Keratinocyte (primary cell): ENCODE measurements around the gene WDR93. TPM values are rescaled to one million over a fixed set of nuclear protein-coding genes. Genes with fewer than 3 reads are reported as not detected.

Experiments
- DNase-seq: peaks from one replicate; pipeline ENCODE4 v3.0.0-alpha.2; 2011; ENCODE audit warnings: low read depth, missing footprints, low spot score
- FAIRE-seq: peaks from 2 replicates; lab custom pipeline; 2011; peaks lifted over from hg19 to GRCh38; lab: Jason Lieb, UNC
- H2AFZ ChIP-seq: 2 replicates; pipeline ENCODE4 v1.6.0; 2012; ENCODE audit warnings: low read length, control low read depth, inconsistent platforms; ENCODE audit not compliant: control insufficient read depth
- H3K27ac ChIP-seq: 2 replicates; pipeline ENCODE4 v1.5.1; 2011; ENCODE audit warnings: low read length; ENCODE audit not compliant: control insufficient read depth, insufficient read depth
- H3K27me3 ChIP-seq: 3 replicates; pipeline ENCODE4 v1.6.0; 2011; ENCODE audit warnings: low read length; ENCODE audit not compliant: control insufficient read depth, insufficient read depth; ENCODE audit errors: extremely low read depth
- H3K36me3 ChIP-seq, 2 experiments: 2 replicates in 1 of 2; 3 replicates in 1 of 2; pipeline ENCODE4 v1.5.1; 2011; ENCODE audit warnings: low read length in 2 of 2, mild to moderate bottlenecking in 1 of 2; ENCODE audit not compliant: control insufficient read depth in 2 of 2, insufficient read depth in 2 of 2; ENCODE audit errors: extremely low read depth in 1 of 2
- H3K4me1 ChIP-seq: 3 replicates; pipeline ENCODE4 v1.5.1; 2011; ENCODE audit warnings: low read length; ENCODE audit not compliant: control insufficient read depth, insufficient read depth; ENCODE audit errors: extremely low read depth
- H3K4me2 ChIP-seq: 3 replicates; pipeline ENCODE4 v1.6.0; 2011; ENCODE audit warnings: low read depth, low read length; ENCODE audit not compliant: control insufficient read depth, insufficient read depth; ENCODE audit errors: extremely low read depth
- H3K4me3 ChIP-seq, 3 experiments: fragments of 200-600 bp in 1 of 3; sonication (generic) in 1 of 3; 2 replicates in 2 of 3; 3 replicates in 1 of 3; pipeline ENCODE4 v1.5.1; 2011 to 2016; ENCODE audit warnings: low read length in 3 of 3, mild to moderate bottlenecking in 3 of 3, control low read depth in 2 of 3, inconsistent platforms in 1 of 3, low read depth in 1 of 3, mixed read lengths in 1 of 3, mixed run types in 1 of 3, moderate library complexity in 1 of 3; ENCODE audit not compliant: control insufficient read depth in 2 of 3, insufficient read depth in 2 of 3; ENCODE audit errors: extremely low read depth in 1 of 3
- H3K79me2 ChIP-seq: 2 replicates; pipeline ENCODE4 v1.6.0; 2012; ENCODE audit warnings: low read length; ENCODE audit not compliant: control insufficient read depth, insufficient read depth
- H3K9ac ChIP-seq: 3 replicates; pipeline ENCODE4 v1.6.0; 2011; ENCODE audit warnings: low read length; ENCODE audit not compliant: control insufficient read depth, insufficient read depth; ENCODE audit errors: extremely low read depth
- H3K9me1 ChIP-seq: 3 replicates; pipeline ENCODE4 v1.6.0; 2011; ENCODE audit warnings: low read length; ENCODE audit not compliant: control insufficient read depth, insufficient read depth; ENCODE audit errors: extremely low read depth
- H3K9me3 ChIP-seq: 2 replicates; pipeline ENCODE4 v1.5.1; 2012; ENCODE audit warnings: low read depth, low read length; ENCODE audit not compliant: control insufficient read depth
- H4K20me1 ChIP-seq: 3 replicates; pipeline ENCODE4 v1.6.0; 2011; ENCODE audit warnings: low read length; ENCODE audit not compliant: control insufficient read depth, insufficient read depth; ENCODE audit errors: extremely low read depth
- CTCF ChIP-seq, 3 experiments: IDR thresholded peaks in 1 of 3; conservative IDR thresholded peaks in 1 of 3; optimal IDR thresholded peaks in 1 of 3; 2 replicates in 2 of 3; 3 replicates in 1 of 3; pipeline versions ENCODE3 to v1.5.1; 2011; ENCODE audit warnings: low read length in 3 of 3, mild to moderate bottlenecking in 3 of 3, moderate library complexity in 2 of 3, control low read depth in 1 of 3, inconsistent platforms in 1 of 3; ENCODE audit not compliant: insufficient read depth in 2 of 3; ENCODE audit errors: extremely low read depth in 1 of 3
- EZH2 ChIP-seq: IDR thresholded peaks from one replicate; pipeline ENCODE4 v1.6.1; 2012; ENCODE audit warnings: inconsistent platforms, mild to moderate bottlenecking, low read length, moderate library complexity
- dilution Hi-C: fragments of 300-500 bp; cut with MboI; formaldehyde crosslinking; loops from one replicate; pipeline ENCODE4 v1.7.0; 2020; ENCODE audit warnings: low sequenced_read_pairs; ENCODE audit not compliant: extremely low pct_ligation_motif_present
- polyA plus RNA-seq, 5 experiments: library from polyadenylated mRNA; depleted of rRNA in 3 of 5; stranded (reverse) in 3 of 5; stranded (forward) in 1 of 5; unstranded in 1 of 5; fragments of >200 nt; gene quantifications; 1 replicate in 1 of 5; 2 replicates in 3 of 5; 3 replicates in 1 of 5; pipeline versions ENCODE4 v1.2.1 to v1.2.3, GENCODE V29; 2011 to 2012; ENCODE audit warnings: missing spikeins in 2 of 5, low read depth in 1 of 5, low replicate concordance in 1 of 5

WDR93 gene
- polyA plus RNA-seq, 1 donor (not counting 4 experiments of a cell fraction or from before 2014, with no cell fraction given): 0.05 TPM

DNA sequence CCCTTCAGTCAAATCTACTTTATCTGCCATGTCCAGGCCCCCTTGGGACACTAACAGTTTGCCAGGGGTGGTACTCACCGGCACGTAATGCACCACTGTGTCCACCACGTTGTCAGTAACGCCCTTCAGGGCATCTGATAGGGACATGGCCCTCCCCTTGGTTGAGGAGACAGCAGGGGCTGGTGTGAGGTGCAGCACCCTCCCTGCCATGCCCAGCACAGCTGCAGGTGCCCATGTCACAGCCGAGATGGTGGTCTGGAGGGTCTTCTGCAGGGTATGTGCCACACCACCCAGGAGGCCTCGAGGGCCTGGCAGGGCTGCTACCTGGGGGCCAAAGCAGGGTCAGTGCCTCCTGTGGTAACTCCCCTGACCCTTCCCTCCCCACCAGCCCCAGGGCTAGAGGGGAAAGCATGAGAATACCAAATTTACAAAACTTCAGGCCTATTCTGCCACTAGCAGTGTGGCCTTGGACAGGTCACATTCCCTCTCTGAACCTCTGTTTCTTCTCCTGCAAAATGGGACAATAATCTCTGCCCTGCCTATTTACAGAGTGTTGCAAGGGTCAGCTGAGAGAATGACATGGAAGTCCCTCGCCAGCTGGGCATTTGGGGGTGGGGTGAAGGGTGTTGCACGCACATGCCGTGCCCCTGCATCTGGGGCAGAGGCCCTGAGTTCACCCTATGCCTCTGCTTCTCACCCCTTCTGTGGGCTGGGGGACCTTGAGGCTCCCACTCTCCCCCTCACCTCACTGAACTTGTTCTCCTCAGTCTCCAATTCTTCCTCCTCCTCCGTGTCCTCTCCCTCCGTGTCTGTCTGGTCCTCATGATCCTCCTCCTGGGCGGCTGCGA, 23.5 kb upstream of the WDR93 start:
- Histone ChIP-seq H3K79me2 (no peaks in the 10 kb centered on the region), H3K27me3 (no peaks in the 10 kb centered on the region), H3K4me3 (no peak overlapping the region), H3K9me1 (no peaks in the 10 kb centered on the region), H2AFZ (no peak overlapping the region), H3K36me3 (no peaks in the 10 kb centered on the region), H3K9ac (no peak overlapping the region), H3K4me2 (no peak overlapping the region), H3K27ac (no peak overlapping the region), H4K20me1 (no peaks in the 10 kb centered on the region), H3K4me1 (peaks cover 10% of the 10 kb centered on the region), H3K9me3 (no peaks in the 10 kb centered on the region)
- FAIRE-seq (no peak), DNase-seq (no peak)
- TF ChIP-seq EZH2: no peak
- TF ChIP-seq CTCF (optimal IDR thresholded peaks at IDR 0.05 in 1 of 3, IDR thresholded peaks at IDR 0.05 in 1 of 3, conservative IDR thresholded peaks at IDR 0.05 in 1 of 3; ENCODE audit: extremely low read depth in 1 of 3, insufficient read depth in 2 of 3, low read length in 3 of 3): no peak
- dilution Hi-C loops: no loop called here

DNA sequence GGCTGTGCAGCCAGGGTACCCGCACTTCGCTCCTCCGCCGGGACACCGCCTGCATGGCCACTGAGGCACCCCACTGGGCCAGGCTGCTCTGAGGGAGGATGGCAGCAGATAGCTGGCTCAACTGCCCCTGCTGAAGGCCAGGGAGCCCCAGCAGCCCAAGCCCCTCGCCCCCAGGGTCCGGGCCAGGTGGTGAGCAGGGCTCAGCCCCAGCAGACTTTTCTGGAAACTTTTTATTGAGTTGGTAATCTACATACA, 23.0 kb upstream of the WDR93 start:
- Histone ChIP-seq H3K4me3 (no peak overlapping the region), H2AFZ (no peak overlapping the region), H3K36me3 (no peaks in the 10 kb centered on the region), H3K27me3 (no peaks in the 10 kb centered on the region), H3K9me3 (no peaks in the 10 kb centered on the region), H3K79me2 (no peaks in the 10 kb centered on the region), H3K9me1 (no peaks in the 10 kb centered on the region), H3K4me2 (no peak overlapping the region), H3K27ac (no peak overlapping the region), H4K20me1 (no peaks in the 10 kb centered on the region), H3K9ac (no peak overlapping the region), H3K4me1 (peaks cover 7% of the 10 kb centered on the region)
- dilution Hi-C loops: no loop called here
- TF ChIP-seq EZH2 (no peak), CTCF (optimal IDR thresholded peaks at IDR 0.05 in 1 of 3, IDR thresholded peaks at IDR 0.05 in 1 of 3, conservative IDR thresholded peaks at IDR 0.05 in 1 of 3; ENCODE audit: extremely low read depth in 1 of 3, insufficient read depth in 2 of 3, low read length in 3 of 3) (no peak)
- DNase-seq (no peak), FAIRE-seq (no peak)
